GM19455 (cell line): ENCODE data around the gene PRR36.
"Not testable (repeated sequence)": the region's sequence is repeated elsewhere in the genome, so short reads cannot be mapped to it uniquely, and the experiment has no call there.

Experiments
- ATAC-seq: cut with Tn5 transposase; IDR thresholded peaks from one replicate; pipeline ENCODE4 v1.9.1; 2021; ENCODE audit not compliant: unreplicated experiment

Gene PRR36

DNA sequence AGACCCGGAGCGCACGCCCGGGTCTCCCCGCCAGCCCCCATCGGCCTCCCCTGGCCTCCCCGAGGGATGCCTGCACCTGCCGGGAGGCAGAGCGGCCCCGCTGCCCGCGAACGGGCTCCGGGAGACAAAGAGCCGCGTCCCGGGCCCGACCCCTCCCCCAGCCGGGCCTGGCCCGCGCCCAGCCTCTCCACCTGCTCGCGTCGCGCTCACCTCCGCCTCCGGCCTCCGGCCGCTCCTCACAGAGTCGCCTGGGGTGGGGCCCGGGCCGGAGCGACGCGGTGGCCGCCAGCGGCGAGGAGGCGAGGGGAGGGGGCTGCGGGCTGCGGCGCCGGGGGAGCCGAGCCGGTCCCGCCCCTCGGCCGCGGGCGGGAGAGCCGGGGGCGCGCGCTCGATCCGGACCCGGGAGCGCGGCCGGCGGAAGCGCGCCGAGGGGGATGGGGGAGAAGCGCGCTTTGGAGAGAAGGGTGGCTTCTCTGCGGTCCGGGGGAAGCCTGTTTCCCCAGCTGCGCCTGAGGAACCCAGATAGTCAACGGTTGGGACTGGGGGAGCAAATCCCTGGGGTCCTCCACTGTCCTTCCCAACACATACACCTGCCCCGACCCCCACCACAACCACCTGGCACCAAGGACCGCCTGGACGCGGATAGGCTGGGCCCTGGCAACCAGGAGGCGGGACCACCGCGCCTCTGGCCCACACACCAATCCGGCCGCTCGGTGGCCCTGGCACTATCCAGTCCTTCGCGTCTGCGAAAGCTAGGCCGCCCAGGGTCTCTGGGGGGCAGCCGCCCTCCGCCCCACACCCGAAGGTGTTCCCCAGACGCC lies at the start of gene PRR36:
TSS of gene PRR36 (minus strand) at position 315 of the 821 bp plus-strand sequence. CDS start 701 bp downstream, outside the sequence.
- no peak for ATAC-seq

DNA sequence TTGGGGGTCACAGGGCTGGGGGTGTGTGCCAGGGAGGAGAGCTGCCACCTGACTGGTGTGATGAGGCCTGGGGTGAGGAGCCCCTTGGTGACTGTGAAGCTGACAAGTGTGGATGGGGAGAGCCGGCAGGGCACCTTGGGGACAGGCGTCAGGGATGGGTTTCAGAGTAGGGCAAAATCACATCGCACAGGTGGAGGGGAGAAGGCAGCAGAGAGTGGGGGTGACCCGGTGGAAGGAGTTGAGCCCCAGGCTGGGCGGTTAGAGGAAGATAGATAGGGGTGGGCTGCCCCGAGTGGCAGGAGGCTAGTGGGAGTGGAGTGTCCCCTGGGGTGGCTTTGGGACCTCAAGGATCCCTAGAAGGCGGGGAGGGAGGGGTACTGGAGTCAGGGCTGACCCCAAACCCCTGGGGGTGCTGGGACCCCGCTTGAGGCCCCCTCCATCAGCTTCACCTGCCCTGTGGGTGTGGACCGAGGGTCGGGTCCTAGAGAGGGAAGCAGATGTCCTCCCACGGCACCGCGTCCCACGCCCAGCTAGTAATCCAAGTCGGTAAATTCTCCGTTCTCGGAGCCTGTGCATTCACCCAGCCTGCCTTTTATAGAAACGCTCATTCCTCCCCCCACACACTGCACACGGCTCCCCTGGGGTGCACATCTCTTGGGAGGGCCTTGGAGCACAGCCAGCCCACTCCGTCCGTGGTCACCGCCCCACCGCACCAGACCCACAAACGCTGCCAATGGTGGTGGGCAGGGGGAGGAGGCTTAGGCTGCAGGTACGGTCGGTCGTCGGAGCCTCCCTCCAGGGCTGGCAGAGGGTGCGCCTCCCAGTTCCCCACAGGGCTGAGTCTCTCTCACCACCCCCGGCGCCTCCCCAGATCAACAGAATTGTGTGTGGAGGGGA lies 49.4 kb upstream of the PRR36 start:
- ATAC-seq = no peak

DNA sequence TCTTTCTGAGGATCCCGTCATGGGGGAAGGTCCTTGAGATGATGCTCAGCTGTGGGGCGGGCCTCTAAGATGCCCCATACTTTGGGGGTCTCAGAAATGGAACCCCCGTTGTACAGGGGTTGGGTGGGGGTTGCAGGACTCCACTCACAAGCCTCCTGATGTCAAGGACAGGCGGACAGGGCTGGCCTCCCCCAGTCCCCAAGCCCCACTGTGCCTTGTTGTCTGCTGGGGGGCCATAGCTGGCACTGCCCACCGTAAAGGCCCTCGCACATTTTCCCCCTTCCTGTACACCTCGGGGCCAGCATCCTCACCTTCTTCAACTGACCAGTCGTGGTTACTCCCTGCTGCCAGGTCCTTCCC lies 48.6 kb upstream of the PRR36 start:
- no peak for ATAC-seq

DNA sequence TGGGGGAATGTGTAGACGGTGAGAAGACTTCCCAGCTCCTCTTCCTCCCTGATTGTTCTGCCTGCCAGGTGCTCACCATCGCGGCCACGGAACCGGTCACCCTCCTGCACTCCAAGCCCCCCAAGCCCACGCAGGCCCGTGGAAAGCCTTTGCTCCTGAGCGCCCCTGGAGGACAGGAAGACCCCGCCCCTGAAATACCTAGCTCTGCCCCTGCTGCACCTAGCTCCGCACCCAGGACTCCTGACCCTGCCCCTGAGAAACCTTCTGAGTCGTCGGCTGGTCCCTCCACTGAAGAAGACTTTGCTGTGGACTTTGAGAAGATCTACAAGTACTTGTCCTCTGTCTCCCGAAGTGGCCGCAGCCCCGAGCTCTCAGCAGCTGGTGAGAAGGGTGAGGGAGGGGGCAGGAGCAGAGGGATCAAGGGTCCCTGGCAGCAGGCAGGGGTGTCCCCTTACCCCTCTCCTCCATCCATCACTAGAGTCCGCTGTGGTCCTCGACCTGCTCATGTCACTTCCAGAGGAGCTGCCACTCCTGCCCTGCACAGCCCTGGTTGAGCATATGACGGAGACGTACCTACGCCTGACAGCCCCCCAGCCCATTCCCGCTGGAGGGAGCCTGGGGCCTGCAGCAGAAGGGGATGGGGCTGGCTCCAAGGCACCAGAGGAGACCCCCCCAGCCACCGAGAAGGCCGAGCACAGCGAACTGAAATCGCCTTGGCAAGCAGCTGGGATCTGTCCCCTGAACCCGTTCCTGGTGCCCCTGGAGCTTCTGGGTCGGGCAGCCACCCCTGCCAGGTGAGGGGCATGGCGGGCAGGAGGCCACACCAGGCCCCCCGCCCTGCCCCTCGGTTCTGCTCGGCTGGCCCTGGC lies 48.0 kb upstream of the PRR36 start:
- no peak for ATAC-seq

DNA sequence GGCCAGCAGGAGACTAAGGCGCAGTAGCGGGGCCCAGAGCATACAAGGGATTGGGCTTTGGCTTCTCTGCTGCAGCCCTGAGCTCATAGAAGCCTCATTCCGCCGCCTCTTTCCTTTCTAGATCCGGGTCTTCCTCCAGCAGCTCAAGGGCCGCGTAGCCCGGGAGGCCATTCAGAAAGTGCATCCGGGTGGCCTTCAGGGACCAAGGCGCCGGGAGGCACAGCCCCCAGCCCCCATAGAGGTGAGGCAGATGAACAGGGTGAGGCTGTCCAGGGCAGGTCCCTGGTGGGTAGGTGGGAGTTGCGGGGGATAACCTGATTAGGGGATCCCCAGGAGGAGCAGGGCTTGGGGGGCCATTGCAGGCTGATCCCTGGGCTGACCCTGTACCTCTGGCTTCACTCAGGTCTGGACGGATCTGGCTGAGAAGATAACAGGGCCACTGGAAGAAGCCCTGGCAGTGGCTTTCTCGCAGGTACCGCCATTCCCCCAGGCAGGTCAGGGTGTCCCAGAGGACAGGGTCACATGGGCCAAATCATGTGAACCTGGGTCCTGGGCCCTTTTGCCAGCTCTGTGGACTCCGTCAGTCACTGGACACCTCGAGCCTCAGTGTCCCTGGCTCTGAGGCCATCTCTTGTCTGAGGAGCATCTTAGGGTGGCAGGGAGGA lies 47.2 kb upstream of the PRR36 start:
- no peak for ATAC-seq

DNA sequence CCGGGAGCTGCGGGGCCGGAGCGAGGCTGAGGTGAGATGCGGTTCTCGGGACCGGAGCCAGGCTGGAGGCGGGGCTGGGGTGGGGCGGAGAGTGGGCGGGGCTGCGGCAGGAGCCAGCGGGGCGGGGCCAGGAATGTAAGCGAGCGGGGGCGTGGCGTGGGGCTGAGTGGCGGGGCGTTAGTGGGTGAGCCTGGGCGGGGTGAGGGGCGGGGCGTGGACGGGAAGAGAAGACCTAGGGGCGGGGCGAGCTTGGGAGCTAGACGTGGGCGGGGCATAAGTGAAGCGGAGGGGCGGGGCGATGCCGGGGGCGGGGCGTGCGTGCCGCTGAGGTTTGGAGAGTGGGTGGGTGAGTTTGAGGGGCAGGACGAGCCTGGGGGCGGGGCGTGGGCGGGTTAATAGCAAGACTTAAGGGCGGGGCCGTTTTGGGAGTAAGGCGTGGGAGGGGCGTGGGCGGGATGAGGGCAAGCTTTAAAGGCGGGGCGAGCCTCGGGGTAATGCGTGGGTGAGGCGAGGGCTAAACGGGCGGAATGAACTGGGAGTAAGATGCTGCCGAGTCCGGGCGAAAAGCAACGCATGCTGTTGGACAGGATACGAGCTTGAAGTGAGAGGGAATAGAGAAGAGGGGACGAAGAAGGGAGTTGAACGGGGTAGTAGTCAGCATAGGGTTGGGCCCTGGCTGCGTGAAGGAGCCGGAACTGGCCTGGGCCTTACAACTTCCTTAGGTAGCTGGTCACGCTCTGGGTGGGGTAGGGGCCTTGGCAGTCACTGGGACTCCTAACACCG lies 46.5 kb upstream of the PRR36 start:
- peak; percentile 36 for ATAC-seq

DNA sequence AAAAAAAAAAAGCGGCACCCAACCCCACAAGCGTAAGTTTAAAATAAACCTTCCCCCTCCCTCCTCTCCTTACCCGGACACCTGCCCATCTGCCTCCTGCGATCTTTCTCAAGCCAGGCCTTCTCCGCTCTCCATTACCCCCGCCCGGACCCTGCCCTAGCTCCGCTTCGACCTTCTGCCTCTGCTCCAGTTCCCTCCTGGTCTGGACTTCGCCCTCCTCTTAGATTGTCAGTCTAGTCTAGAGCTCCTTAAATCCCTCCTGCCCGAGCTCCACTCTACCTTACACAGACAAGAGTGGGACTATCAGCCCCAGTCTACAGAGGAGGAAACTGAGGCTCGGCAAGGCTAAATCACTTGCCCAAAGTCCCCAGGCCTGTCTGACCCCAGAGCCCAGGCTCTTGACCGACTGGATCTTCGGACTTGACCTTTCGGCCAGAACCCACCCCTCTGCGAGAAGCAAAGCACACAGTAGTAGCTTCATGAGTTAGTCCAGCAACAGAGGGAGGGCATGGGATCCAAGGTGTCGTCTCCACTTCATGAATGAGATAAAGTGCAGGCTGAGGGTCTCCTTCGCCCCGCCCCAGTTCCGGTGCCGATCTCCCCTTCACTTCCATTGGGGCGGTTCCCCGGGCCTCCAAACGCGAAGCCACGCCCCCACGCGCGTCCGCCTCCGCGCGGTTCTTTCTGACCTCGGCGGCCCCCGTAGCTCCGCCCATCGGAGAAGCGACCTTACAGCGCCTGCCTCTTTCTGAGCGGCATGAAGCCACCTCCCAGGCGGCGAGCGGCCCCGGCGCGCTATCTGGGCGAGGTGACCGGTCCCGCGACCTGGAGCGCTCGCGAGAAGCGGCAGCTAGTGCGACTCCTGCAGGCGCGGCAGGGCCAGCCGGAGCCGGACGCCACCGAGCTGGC lies 45.7 kb upstream of the PRR36 start, which contains the start of gene SNAPC2:
TSS of gene SNAPC2 (plus strand) at position 729 of the 909 bp plus-strand sequence. CDS start at position 758, 29 bp downstream.
- peak; percentile 62 for ATAC-seq

DNA sequence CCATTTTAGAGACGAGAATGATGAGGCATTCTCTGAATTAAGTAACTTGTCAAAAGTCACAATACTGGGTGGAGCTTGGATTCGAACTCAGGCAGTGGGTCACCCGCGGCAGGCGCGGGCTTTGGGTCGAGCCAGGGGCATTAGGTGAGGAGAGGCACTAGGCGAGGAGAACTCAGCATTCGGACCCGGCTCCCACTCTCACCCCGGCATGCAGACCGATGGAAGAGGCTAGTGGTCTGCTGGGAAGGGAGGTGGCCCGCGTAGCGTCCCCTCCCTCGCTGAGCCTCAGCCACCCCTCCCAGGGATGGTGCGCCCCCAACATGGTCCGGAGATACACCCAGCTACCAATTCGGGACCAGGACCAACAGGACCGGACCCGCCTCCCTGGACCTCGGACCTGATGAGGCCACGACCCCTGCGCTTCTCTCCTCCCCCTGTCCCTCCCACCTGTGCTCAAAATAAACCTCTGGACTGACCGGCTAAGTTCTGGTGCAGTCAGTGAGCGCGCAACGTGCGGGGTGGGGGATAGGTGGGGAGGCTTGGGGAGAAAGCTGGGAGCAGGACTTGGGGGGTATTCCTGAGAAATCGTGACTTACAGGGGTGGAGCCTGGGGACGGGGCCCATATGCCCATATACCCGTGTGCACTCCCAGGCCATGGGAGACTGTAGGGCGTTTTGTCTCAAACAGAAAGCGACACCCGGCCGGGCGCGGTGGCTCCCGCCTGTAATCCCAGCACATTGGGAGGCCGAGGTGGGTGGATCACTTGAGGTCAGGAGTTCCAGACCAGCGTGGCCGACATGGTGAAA lies 44.6 kb upstream of the PRR36 start:
- no peak for ATAC-seq

DNA sequence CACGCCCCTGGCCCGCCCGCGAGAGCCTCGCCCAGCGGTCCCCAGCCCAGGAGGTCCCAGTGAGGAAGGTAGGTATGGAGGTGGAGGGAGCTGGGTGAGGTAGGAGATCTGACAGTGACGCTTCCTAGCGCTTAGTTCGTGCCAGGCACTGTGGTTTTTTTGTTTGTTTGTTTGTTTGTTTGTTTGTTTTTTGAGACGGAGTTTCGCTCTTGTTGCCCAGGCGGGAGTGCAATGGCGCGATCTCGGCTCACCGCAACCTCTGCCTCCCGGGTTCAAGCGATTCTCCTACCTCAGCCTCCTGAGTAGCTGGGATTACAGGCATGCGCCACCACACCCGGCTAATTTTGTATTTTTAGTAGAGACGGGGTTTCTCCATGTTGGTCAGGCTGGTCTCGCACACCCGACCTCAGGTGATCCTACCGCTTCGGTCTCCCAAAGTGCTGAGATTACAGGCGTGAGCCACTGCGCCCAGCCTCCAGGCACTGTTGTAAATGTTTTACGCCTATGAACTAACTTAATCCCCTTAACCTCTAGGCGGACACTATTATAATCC lies 43.9 kb upstream of the PRR36 start:
- not testable (repeated sequence) for ATAC-seq

DNA sequence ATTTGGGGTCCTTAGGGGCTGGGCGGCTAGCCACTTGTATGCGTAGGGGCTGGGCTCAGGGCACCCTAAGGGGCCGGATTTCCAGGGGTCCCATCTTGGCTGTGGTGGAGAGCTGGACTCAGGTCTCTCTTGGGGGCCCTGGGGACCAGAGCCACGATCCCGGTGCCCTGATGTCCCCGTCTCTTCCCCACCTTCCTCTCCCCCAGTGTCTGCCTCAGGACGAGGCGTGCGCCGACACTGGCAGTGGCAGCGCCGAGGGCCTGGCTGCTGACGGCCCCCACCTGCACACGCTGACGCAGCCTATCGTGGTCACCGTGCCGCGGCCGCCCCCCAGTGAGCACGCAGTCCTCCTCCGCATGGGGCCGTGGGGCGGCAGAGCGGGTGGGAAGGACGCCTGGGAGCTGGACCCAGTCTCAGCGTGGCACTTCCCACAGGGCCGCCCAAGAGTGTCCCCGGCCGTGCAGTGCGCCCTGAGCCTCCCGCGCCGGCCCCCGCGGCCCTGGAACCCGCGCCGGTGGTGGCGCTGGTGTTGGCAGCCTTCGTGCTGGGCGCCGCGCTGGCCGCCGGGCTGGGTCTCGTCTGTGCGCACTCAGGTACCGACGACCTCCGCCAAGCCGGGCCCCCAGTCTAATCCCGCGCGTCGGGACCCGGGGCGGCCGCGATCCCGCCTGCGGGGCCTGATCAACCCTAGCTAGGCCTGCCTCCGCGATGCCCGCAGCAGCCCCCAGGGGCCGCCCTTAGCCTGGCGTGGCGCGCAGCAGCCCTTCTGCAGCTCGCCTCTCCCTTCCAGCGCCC lies 43.3 kb upstream of the PRR36 start:
- no peak for ATAC-seq

DNA sequence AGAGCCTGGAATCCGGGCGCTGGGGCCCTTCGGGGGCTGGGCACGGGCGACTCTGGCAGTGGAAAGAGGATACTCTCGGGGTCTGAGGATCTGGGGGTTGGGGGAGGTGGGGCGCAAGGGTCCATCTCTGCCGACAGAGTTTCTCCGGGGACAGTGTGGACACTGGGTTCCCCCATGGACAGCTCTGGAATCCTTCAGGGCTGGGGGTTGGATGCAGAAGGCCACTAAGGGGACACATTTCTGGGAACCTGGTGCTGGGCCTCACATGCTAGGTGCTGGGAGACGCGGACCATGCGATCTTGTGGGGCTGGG lies 42.7 kb upstream of the PRR36 start:
- no peak for ATAC-seq

DNA sequence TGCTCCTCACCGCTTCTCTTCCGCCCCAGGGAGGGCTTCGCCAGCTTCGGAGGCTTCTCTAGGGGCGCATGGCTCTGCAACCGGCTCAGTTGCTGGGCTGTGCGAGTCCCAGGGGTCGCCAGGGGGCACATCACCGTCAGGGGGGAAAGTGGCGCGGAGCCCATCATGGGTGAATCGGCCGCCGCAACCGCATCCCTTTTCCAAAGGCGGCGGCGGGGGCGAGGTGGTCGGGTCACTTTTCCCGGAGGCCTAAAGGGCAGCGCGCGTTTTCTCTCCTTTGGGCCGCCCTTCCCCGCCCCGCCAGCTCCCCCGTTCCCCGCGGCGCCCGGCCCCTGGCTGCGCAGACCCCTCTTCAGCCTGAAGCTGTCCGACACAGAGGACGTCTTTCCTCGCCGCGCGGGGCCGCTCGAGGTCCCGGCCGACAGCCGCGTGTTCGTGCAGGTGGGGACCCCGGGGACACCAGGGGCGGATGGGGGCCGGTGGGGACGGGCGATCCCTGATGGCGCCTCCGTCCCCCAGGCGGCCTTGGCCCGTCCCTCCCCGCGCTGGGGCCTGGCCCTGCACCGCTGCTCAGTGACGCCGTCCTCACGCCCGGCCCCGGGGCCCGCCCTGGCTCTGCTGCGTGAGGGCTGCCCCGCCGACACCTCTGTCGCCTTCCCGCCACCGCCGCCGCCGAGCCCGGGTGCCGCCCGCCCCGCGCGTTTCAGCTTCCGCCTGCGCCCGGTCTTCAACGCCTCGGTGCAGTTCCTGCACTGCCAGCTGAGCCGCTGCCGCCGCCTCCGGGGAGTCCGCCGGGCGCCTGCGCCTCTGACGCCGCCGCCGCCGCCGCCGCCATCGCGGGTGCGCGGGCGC lies 42.1 kb upstream of the PRR36 start:
- no peak for ATAC-seq

DNA sequence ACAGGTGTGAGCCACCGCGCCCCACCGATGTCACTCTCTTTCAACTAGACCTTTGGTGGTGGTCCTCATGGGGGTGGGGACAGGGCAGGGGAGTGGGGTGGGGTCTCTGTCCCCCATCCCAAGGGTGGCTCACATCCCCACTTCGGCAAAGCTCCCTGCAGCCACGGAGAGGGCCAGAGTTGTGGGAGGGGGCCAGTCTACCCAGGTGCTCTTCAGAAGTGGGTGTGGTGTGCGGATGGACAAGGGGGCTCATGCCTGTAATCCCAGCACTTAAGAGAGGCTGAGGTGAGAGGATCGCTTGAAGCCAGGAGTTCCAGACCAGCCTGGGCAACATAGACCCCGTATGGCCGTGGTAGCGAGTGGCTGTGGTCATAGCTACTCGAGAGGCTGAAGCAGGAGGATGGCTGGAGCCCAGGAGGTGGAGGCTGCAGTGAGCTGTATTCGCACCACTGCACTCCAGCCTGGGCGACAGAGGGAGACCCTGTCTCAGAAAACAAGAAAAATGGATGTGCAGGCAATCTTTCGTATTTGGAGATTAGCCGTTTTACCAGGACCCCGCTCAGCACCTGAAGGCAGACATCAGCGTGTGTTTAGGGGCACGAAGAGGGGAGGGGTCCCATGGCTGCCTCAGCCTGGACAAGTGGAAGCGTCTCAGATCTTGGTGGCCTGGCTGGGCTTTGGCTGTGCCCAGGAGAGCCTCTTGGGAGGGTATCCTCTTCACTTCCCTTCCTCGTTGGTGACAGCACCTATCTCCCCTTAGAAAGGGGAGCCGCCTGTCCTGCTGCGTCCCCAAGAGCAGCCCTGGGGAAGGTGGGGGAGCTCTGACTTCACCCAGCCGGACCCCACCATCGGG lies 41.3 kb upstream of the PRR36 start:
- no peak for ATAC-seq

DNA sequence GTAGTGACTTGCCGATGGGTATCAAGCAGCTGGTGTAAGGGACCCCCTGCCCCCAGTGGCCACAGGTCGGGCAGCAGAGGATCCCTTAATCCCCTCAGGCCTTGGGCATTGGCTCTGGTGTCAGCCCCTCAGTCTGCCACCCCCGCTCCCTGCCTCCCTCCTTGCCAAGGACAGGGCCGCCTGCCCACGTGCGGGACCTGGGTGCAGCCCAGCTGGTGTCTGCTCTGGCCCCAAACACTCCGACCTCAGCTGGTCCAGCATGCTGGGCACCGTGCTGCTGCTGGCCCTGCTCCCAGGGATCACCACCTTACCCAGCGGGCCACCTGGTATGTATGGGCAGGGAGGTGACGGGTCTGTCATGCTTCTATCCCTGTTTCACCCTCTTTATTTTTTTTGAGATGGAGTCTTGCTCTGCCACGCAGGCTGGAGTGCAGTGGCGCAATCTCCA lies 40.4 kb upstream of the PRR36 start, which contains the start of gene TGFBR3L:
TSS of gene TGFBR3L (plus strand) at position 233 of the 448 bp plus-strand sequence.
- no peak for ATAC-seq

DNA sequence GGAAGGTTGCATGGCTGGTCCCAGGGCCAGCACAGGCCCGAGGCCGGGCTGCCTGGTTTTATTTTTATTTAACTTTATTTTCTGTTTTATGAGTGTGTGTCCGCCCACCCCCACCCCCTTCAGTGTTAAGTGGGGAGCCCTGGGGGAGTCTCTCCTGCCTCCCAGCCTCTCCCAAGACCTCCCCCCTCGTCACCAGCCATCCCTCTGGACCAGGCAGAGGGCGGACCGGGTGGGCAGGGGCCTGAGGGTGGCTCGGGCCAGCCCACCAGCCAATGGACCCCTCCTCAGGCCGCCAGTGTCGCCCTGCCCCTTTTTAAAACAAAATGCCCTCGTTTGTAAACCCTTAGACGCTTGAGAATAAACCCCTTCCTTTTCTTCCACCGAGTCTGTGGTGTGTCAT lies 39.9 kb upstream of the PRR36 start:
- no peak for ATAC-seq
